Upper lobe of left lung (tissue), 6 donors: ENCODE data around the gene ADH4. TPM values are rescaled to one million over a fixed set of nuclear protein-coding genes. Genes with fewer than 3 reads are reported as not detected.
"Not testable (repeated sequence)": the region's sequence is repeated elsewhere in the genome, so short reads cannot be mapped to it uniquely, and the experiment has no call there.

Experiments
- ATAC-seq, 2 donors: fragments of 200-7000 bp; cut with Tn5 transposase; one replicate each; pipeline ENCODE4 v1.9.1; 2022; ENCODE audit warnings: mild to moderate bottlenecking in 2 of 2, moderate library complexity in 2 of 2; ENCODE audit not compliant: low FRiP score in 2 of 2
- DNase-seq, 2 donors: peaks; one replicate each; pipeline ENCODE4 v3.0.0-alpha.2; 2019 to 2020
- H3K27ac ChIP-seq, 4 donors: fragments of 200-600 bp; sonication (generic); one replicate each; pipeline ENCODE4 v1.5.1; 2016 to 2019
- H3K27me3 ChIP-seq, 4 donors: fragments of 200-600 bp; sonication (generic); one replicate each; pipeline ENCODE4 v1.5.1; 2017 to 2019
- H3K36me3 ChIP-seq, 4 donors: fragments of 200-600 bp; sonication (generic); one replicate each; pipeline ENCODE4 v1.5.1; 2016 to 2019
- H3K4me1 ChIP-seq, 4 donors: fragments of 200-600 bp; sonication (generic); one replicate each; pipeline ENCODE4 v1.5.1; 2018 to 2019
- H3K4me3 ChIP-seq, 4 donors: fragments of 200-600 bp; sonication (generic); one replicate each; pipeline ENCODE4 v1.5.1; 2017 to 2019; ENCODE audit warnings: mild to moderate bottlenecking in 2 of 4, moderate library complexity in 1 of 4
- H3K9me3 ChIP-seq, 4 donors: fragments of 200-600 bp; sonication (generic); one replicate each; pipeline ENCODE4 v1.5.1; 2018 to 2019
- CTCF ChIP-seq, 6 experiments: fragments of 450-650 bp in 4 of 6; fragments of 200-600 bp in 2 of 6; sonication (generic) in 2 of 6; IDR thresholded peaks; one replicate each; pipeline ENCODE4 v1.5.1; 2016 to 2019; ENCODE audit warnings: antibody characterized with exemption in 6 of 6
- EP300 ChIP-seq, 4 donors: sonication (generic); formaldehyde crosslinking; IDR thresholded peaks; one replicate each; pipeline ENCODE4 v1.5.1; 2017; ENCODE audit warnings: antibody characterized with exemption in 4 of 4, control low read depth in 2 of 4
- POLR2A ChIP-seq, 4 donors: fragments of 450-650 bp; IDR thresholded peaks; one replicate each; pipeline ENCODE4 v1.5.1; 2016 to 2017; ENCODE audit warnings: antibody characterized with exemption in 4 of 4, mild to moderate bottlenecking in 2 of 4
- POLR2AphosphoS5 ChIP-seq, 2 donors: sonication (generic); formaldehyde crosslinking; IDR thresholded peaks; one replicate each; pipeline ENCODE4 v1.5.1; 2017; ENCODE audit warnings: antibody characterized with exemption in 2 of 2
- WGBS, 2 donors: methylation state at CpG; one replicate each; pipeline ENCODE4 v1.1.5; 2017 to 2018; 5-methylcytosine and 5-hydroxymethylcytosine counted together
- total RNA-seq, 6 donors: library from RNA; depleted of rRNA in 4 of 6; stranded (reverse); fragments of >200 nt in 4 of 6; gene quantifications; one replicate each; pipeline versions ENCODE4 v1.1.0 to v1.2.1, GENCODE V29; 2016 to 2021
- donor health status: DM: no; HTN: no; CAD: no; lungs with moderate emphysema.
- donor health status: DM: no; HTN: yes; CAD: no; lungs with severe emphysema.

Gene ADH4
- total RNA-seq, 6 donors from 2014 or later: 0.22 to 0.67 (median 0.31) TPM; not detected in 3

GRCh38 chr4:99088023-99088449 is 56.1 kb downstream of the ADH4 start:
- Histone ChIP-seq H3K4me1 (peaks cover 15 to 42% (median 27%) of the 10 kb centered on the region in 4 donors), H3K36me3 (peaks cover under 1 to 20% (median 14%) of the 10 kb centered on the region in 4 donors), H3K27ac (peak overlapping the region; percentile 95 to 97 (median 96)), H3K4me3 (peak overlapping the region; percentile 78 to 91 (median 84)), H3K9me3 (no peaks in the 10 kb centered on the region), H3K27me3 (no peaks in the 10 kb centered on the region)
- 6 to 14% methylated on average over 14 to 15 of the region's 15 CpGs for WGBS, 2 donors
- TF ChIP-seq POLR2AphosphoS5 (IDR thresholded peaks at IDR 0.05) (no peak), EP300 (IDR thresholded peaks at IDR 0.05) (no peak), CTCF (IDR thresholded peaks at IDR 0.05) (no peak), POLR2A (IDR thresholded peaks at IDR 0.05) (no peak)
- ATAC-seq (peak; percentile 81 to 83), DNase-seq (peak in 1 of 2 donors; percentile 85)

GRCh38 chr4:99084595-99084994 is 59.5 kb downstream of the ADH4 start:
- H3K27me3 ChIP-seq: no peaks in the 10 kb centered on the region
- DNase-seq (no peak), ATAC-seq (no peak)
- no peak overlapping the region for H3K4me3 ChIP-seq
- TF ChIP-seq CTCF (IDR thresholded peaks at IDR 0.05) (no peak), POLR2A (IDR thresholded peaks at IDR 0.05) (no peak), EP300 (IDR thresholded peaks at IDR 0.05) (no peak), POLR2AphosphoS5 (IDR thresholded peaks at IDR 0.05) (no peak)
- H3K4me1 ChIP-seq: peaks cover 12 to 24% (median 19%) of the 10 kb centered on the region in 4 donors
- H3K27ac ChIP-seq: peak overlapping the region in 1 of 4 donors; percentile 27
- H3K9me3 ChIP-seq: no peaks in the 10 kb centered on the region
- H3K36me3 ChIP-seq: peaks cover 21 to 54% (median 40%) of the 10 kb centered on the region in 4 donors
- WGBS, 2 donors: 93 to 94% methylated on average over 2 of the region's 2 CpGs

GRCh38 chr4:99082192-99082591 is 61.9 kb downstream of the ADH4 start:
- Histone ChIP-seq H3K9me3 (no peaks in the 10 kb centered on the region), H3K27ac (no peak overlapping the region), H3K4me1 (peaks cover 7 to 20% (median 12%) of the 10 kb centered on the region in 4 donors), H3K27me3 (no peaks in the 10 kb centered on the region), H3K36me3 (peaks cover 26 to 77% (median 55%) of the 10 kb centered on the region in 4 donors), H3K4me3 (no peak overlapping the region)
- ATAC-seq (no peak), DNase-seq (no peak)
- TF ChIP-seq CTCF (IDR thresholded peaks at IDR 0.05) (no peak), EP300 (IDR thresholded peaks at IDR 0.05) (no peak), POLR2AphosphoS5 (IDR thresholded peaks at IDR 0.05) (no peak), POLR2A (IDR thresholded peaks at IDR 0.05) (no peak)
- 91 to 94% methylated on average over 5 of the region's 5 CpGs for WGBS, 2 donors

GRCh38 chr4:99080869-99081268 is 63.2 kb downstream of the ADH4 start:
- DNase-seq, H3K27ac ChIP-seq, H3K4me1 ChIP-seq, ATAC-seq, H3K4me3 ChIP-seq, H3K27me3 ChIP-seq, H3K9me3 ChIP-seq: not testable (repeated sequence)
- WGBS, 2 donors: 62 to 70% methylated on average over 6 of the region's 6 CpGs
- H3K36me3 ChIP-seq: peaks cover 26 to 90% (median 68%) of the 10 kb centered on the region in 4 donors

GRCh38 chr4:99079625-99080295 is 64.3 kb downstream of the ADH4 start:
- DNase-seq: no peak
- ATAC-seq: no peak
- Histone ChIP-seq H3K4me3 (no peak overlapping the region), H3K9me3 (no peaks in the 10 kb centered on the region), H3K36me3 (peaks cover 26 to 96% (median 75%) of the 10 kb centered on the region in 4 donors), H3K27ac (no peak overlapping the region), H3K27me3 (no peaks in the 10 kb centered on the region), H3K4me1 (peaks cover 0 to 6% (median 5%) of the 10 kb centered on the region in 4 donors)
- TF ChIP-seq CTCF (IDR thresholded peaks at IDR 0.05) (no peak), EP300 (IDR thresholded peaks at IDR 0.05) (no peak), POLR2A (IDR thresholded peaks at IDR 0.05) (no peak), POLR2AphosphoS5 (IDR thresholded peaks at IDR 0.05) (no peak)
- WGBS, 2 donors: 82 to 84% methylated on average over 5 of the region's 5 CpGs
